Endothelial cell of umbilical vein (primary cell): Measurements from ENCODE around the gene MYO1B. TPM values are rescaled to one million over a fixed set of nuclear protein-coding genes. Genes with fewer than 3 reads are reported as not detected.

Source experiments
- BruUV-seq: library from RNA; stranded (reverse); fragments of 400-500 nt; replicated peaks from 2 replicates; lab custom pipeline; 2021; lab: Mats Ljungman, UMichigan
- CTCF ChIA-PET: fragments of 300-600, 350-600 bp; sonication (Branson Sonifier 250); formaldehyde crosslinking; loops from one replicate; lab custom pipeline; 2021; ENCODE audit warnings: antibody characterized with exemption, inconsistent platforms; lab: Charles Lee
- POLR2A ChIA-PET: fragments of 300-600, 350-600 bp; sonication (Branson Sonifier 250); formaldehyde crosslinking; loops from one replicate; lab custom pipeline; 2021; ENCODE audit warnings: antibody characterized with exemption, inconsistent platforms; lab: Charles Lee
- DNase-seq: peaks from one replicate; pipeline ENCODE4 v3.0.0-alpha.2; 2011; ENCODE audit warnings: low read depth, low spot score
- FAIRE-seq: peaks from 2 replicates; lab custom pipeline; 2011; peaks lifted over from hg19 to GRCh38; lab: Jason Lieb, UNC
- H2AFZ ChIP-seq: 2 replicates; pipeline ENCODE4 v1.6.0; 2012; ENCODE audit warnings: low read depth, low read length, control low read depth, inconsistent platforms
- H3K27ac ChIP-seq: 2 replicates; pipeline ENCODE4 v1.5.1; 2011; ENCODE audit warnings: low read depth, mild to moderate bottlenecking, control low read depth, low read length, moderate library complexity; ENCODE audit not compliant: insufficient read depth
- H3K27me3 ChIP-seq, 2 experiments: 2 replicates each; pipeline versions ENCODE4 v1.6.0 to v1.6.1; 2011; ENCODE audit warnings: low read length in 2 of 2, mixed read lengths in 1 of 2; ENCODE audit not compliant: control insufficient read depth in 2 of 2, insufficient read depth in 2 of 2
- H3K36me3 ChIP-seq, 2 experiments: 2 replicates in 1 of 2; 3 replicates in 1 of 2; pipeline ENCODE4 v1.5.1; 2011; ENCODE audit warnings: low read length in 2 of 2, mild to moderate bottlenecking in 1 of 2, moderate library complexity in 1 of 2; ENCODE audit not compliant: control insufficient read depth in 2 of 2, insufficient read depth in 2 of 2; ENCODE audit errors: extremely low read depth in 1 of 2
- H3K4me1 ChIP-seq: 3 replicates; pipeline ENCODE4 v1.5.1; 2011; ENCODE audit warnings: mild to moderate bottlenecking, low read length; ENCODE audit not compliant: control insufficient read depth, insufficient read depth; ENCODE audit errors: extremely low read depth
- H3K4me2 ChIP-seq: 2 replicates; pipeline ENCODE4 v1.6.1; 2011; ENCODE audit warnings: low read length, control low read depth, mixed read lengths; ENCODE audit not compliant: insufficient read depth
- H3K4me3 ChIP-seq, 3 experiments: fragments of 200-600 bp in 1 of 3; sonication (generic), shearing (Covaris generic) in 1 of 3; replicated peaks in 1 of 3; 2 replicates each; pipeline ENCODE4 v1.5.1; 2011 to 2016; ENCODE audit warnings: control low read depth in 3 of 3, low read length in 3 of 3, mild to moderate bottlenecking in 2 of 3, inconsistent platforms in 1 of 3, low read depth in 1 of 3, moderate library complexity in 1 of 3; ENCODE audit not compliant: insufficient read depth in 1 of 3
- H3K79me2 ChIP-seq: 2 replicates; pipeline ENCODE4 v1.6.0; 2012; ENCODE audit warnings: low read length, inconsistent platforms; ENCODE audit not compliant: control insufficient read depth, insufficient read depth
- H3K9ac ChIP-seq: replicated peaks from 2 replicates; pipeline ENCODE3; 2011; ENCODE audit warnings: low read length, control low read depth; ENCODE audit not compliant: insufficient read depth; ENCODE audit errors: extremely low read depth
- H3K9me1 ChIP-seq: replicated peaks from 3 replicates; pipeline ENCODE4 v1.6.0; 2011; ENCODE audit warnings: mild to moderate bottlenecking, low read length; ENCODE audit not compliant: control insufficient read depth, insufficient read depth; ENCODE audit errors: extremely low read depth
- H3K9me3 ChIP-seq: replicated peaks from 2 replicates; pipeline ENCODE4 v1.5.1; 2012; ENCODE audit warnings: low read length, inconsistent platforms; ENCODE audit not compliant: control insufficient read depth, insufficient read depth
- H4K20me1 ChIP-seq: replicated peaks from 2 replicates; pipeline ENCODE3; 2011; ENCODE audit warnings: mild to moderate bottlenecking, low read length; ENCODE audit not compliant: control insufficient read depth, insufficient read depth; ENCODE audit errors: extremely low read depth
- CTCF ChIP-seq, 2 donors: IDR thresholded peaks; 1 replicate in 1 of 2; 2 replicates in 1 of 2; pipeline ENCODE4 v1.5.1; 2011; ENCODE audit warnings: low read length in 2 of 2, mild to moderate bottlenecking in 2 of 2, moderate library complexity in 2 of 2, control low read depth in 1 of 2, inconsistent platforms in 1 of 2, low read depth in 1 of 2; ENCODE audit not compliant: insufficient read depth in 1 of 2; ENCODE audit errors: extremely low read depth in 1 of 2
- EZH2 ChIP-seq: IDR thresholded peaks from 2 replicates; pipeline ENCODE4 v1.6.1; 2012; ENCODE audit warnings: borderline replicate concordance, low read depth, mild to moderate bottlenecking, moderate library complexity, low read length, inconsistent platforms; ENCODE audit not compliant: severe bottlenecking
- FOS ChIP-seq: IDR thresholded peaks from 2 replicates; pipeline ENCODE4 v1.6.1; 2011; ENCODE audit warnings: mild to moderate bottlenecking, low read length, moderate library complexity, borderline replicate concordance; ENCODE audit not compliant: insufficient read depth
- GATA2 ChIP-seq: IDR thresholded peaks from 2 replicates; pipeline ENCODE4 v1.7.0; 2011; ENCODE audit warnings: low read depth, mild to moderate bottlenecking, moderate library complexity, mixed read lengths, low read length; ENCODE audit not compliant: insufficient read length, insufficient read depth
- JUN ChIP-seq: IDR thresholded peaks from 2 replicates; pipeline ENCODE4 v1.6.1; 2011; ENCODE audit warnings: borderline replicate concordance, low read depth; ENCODE audit not compliant: insufficient read length, insufficient read depth
- MYC ChIP-seq: IDR thresholded peaks from one replicate; pipeline ENCODE4 v1.6.1; 2011; ENCODE audit warnings: mild to moderate bottlenecking, low read depth, low read length
- POLR2A ChIP-seq: IDR thresholded peaks from 2 replicates; pipeline ENCODE4 v1.6.1; 2012; ENCODE audit warnings: low read depth, mild to moderate bottlenecking, control low read depth, low read length
- POLR2AphosphoS5 ChIP-seq: IDR thresholded peaks from 2 replicates; pipeline ENCODE4 v1.6.1; 2012; ENCODE audit warnings: low read depth, mild to moderate bottlenecking, control low read depth, low read length, moderate library complexity; ENCODE audit not compliant: insufficient read depth
- dilution Hi-C: fragments of 300-500 bp; cut with MboI; formaldehyde crosslinking; loops from one replicate; pipeline ENCODE4 v1.15.0; 2019; ENCODE audit warnings: low sequenced_read_pairs; ENCODE audit not compliant: extremely low pct_ligation_motif_present
- intact Hi-C: fragments of 100-400 bp; cut with micrococcal nuclease; formaldehyde crosslinking; loops from one replicate; pipeline ENCODE4 v1.10.0; 2022
- polyA plus RNA-seq, 4 experiments: library from polyadenylated mRNA; depleted of rRNA in 3 of 4; stranded (reverse) in 3 of 4; unstranded in 1 of 4; fragments of >200 nt; gene quantifications; 2 replicates each; pipeline versions ENCODE4 v1.2.1 to v1.2.3, GENCODE V29; 2011 to 2012; ENCODE audit warnings: missing spikeins in 1 of 4
- total RNA-seq: library from RNA; stranded (reverse); gene quantifications from 2 replicates; pipeline ENCODE4 v1.2.3, GENCODE V29; 2021
- TF ChIP-seq, protein P1 (sequence below): IDR thresholded peaks from 2 replicates; pipeline ENCODE4 v1.6.1; 2011; ENCODE audit not compliant: insufficient read depth, insufficient read length

Gene MYO1B
- total and polyA plus RNA-seq, 2 donors (not counting 3 experiments of a cell fraction or from before 2014, with no cell fraction given) = 8.7 to 51.1 TPM

GRCh38 chr2:191258996-191259395 lies 13.8 kb downstream of the MYO1B start:
- Histone ChIP-seq H3K79me2 (peaks cover 27% of the 10 kb centered on the region), H3K27me3 (no peaks in the 10 kb centered on the region), H3K4me1 (no peaks in the 10 kb centered on the region), H2AFZ (no peak overlapping the region), H3K27ac (no peak overlapping the region), H3K9me3 (no peaks in the 10 kb centered on the region), H3K4me2 (no peak overlapping the region), H3K9ac (no peak overlapping the region), H3K4me3 (no peak overlapping the region), H3K9me1 (no peaks in the 10 kb centered on the region), H3K36me3 (no peaks in the 10 kb centered on the region), H4K20me1 (no peaks in the 10 kb centered on the region)
- FAIRE-seq (no peak), DNase-seq (no peak)
- TF ChIP-seq, protein P1, sequence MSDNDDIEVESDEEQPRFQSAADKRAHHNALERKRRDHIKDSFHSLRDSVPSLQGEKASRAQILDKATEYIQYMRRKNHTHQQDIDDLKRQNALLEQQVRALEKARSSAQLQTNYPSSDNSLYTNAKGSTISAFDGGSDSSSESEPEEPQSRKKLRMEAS = no peak
- TF ChIP-seq FOS (no peak), POLR2AphosphoS5 (no peak), GATA2 (no peak), CTCF (IDR thresholded peaks at IDR 0.05; ENCODE audit: extremely low read depth in 1 of 2, insufficient read depth in 1 of 2, low read depth in 1 of 2, low read length in 2 of 2) (no peak), JUN (no peak), EZH2 (no peak), POLR2A (no peak), MYC (no peak)
- dilution Hi-C loops = no loop called here
- intact Hi-C loops = no loop called here
- ChIA-PET CTCF (no interaction called here), POLR2A (no interaction called here)
- BruUV-seq = no TSS peak
